Measurements from ENCODE around the gene ZBTB7C. TPM values are rescaled to one million over a fixed set of nuclear protein-coding genes. Genes with fewer than 3 reads are reported as not detected.

ZBTB7C gene
- total and polyA plus RNA-seq, 4 experiments from 2014 or later = 0.23 TPM; not detected in 3

GRCh38 chr18:48138660-48139430, 270.3 kb downstream of the ZBTB7C start:
- Mint-ChIP-seq H3K4me3 (no peak overlapping the region), H3K36me3 (no peaks in the 10 kb centered on the region), H3K4me1 (peaks cover 6 to 9% (median 7%) of the 10 kb centered on the region in 4 donors), H3K9me3 (no peaks in the 10 kb centered on the region), H3K27me3 (peaks cover 31 to 43% of the 10 kb centered on the region in 2 donors), H3K27ac (no peak overlapping the region)
- CTCF ChIA-PET (ENCODE audit: partially characterized antibody) = no interaction called here
- Histone ChIP-seq H3K27me3 (ENCODE audit: insufficient read depth, low read length) (peaks cover 8% of the 10 kb centered on the region), H3K4me3 (ENCODE audit: low read length in 2 of 2) (no peak overlapping the region), H3K36me3 (ENCODE audit: insufficient read depth, low read length) (no peaks in the 10 kb centered on the region), H3K27ac (ENCODE audit: low read depth, low read length) (no peak overlapping the region), H3K4me1 (ENCODE audit: insufficient read depth, low read length) (peaks cover 8% of the 10 kb centered on the region), H3K9me3 (ENCODE audit: control insufficient read depth in 1 of 2, low read length in 2 of 2) (no peaks in the 10 kb centered on the region)
- intact Hi-C loops (cut with micrococcal nuclease) = no loop called here
- no peak for DNase-seq
- POLR2A ChIA-PET (ENCODE audit: partially characterized antibody) = no interaction called here

DNA sequence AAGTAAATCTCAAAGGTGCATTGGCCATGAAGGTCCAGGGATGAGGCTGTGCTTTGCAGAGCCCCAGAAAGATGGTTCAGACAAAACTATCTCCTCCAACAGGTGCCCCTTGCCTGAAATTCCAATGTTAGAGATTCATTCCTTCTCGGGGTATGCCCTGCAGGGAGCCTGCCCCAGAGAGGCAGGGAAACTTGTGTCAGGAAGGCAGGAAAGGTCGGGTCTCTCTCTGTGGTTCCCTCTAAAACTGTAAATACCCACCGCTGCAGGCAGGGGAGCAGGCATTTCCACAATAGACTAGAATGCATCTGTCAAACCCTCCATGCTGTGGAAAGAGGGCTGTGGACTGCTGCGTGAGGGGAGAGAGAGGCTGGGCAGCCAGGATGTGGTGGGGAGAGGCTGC, 271.0 kb downstream of the ZBTB7C start:
- ChIA-PET CTCF (ENCODE audit: partially characterized antibody) (no interaction called here), POLR2A (ENCODE audit: partially characterized antibody) (no interaction called here)
- no peaks in the 10 kb centered on the region for H3K9me3 Mint-ChIP-seq
- H3K36me3 Mint-ChIP-seq = no peaks in the 10 kb centered on the region
- Histone ChIP-seq H3K36me3 (ENCODE audit: insufficient read depth, low read length) (no peaks in the 10 kb centered on the region), H3K4me1 (ENCODE audit: insufficient read depth, low read length) (peaks cover 8% of the 10 kb centered on the region), H3K27ac (ENCODE audit: low read depth, low read length) (no peak overlapping the region), H3K4me3 (ENCODE audit: low read length in 2 of 2) (no peak overlapping the region), H3K27me3 (ENCODE audit: insufficient read depth, low read length) (peaks cover 8% of the 10 kb centered on the region), H3K9me3 (ENCODE audit: control insufficient read depth in 1 of 2, low read length in 2 of 2) (no peaks in the 10 kb centered on the region)
- H3K27ac Mint-ChIP-seq = no peak overlapping the region
- no peak for DNase-seq
- peaks cover 6 to 9% (median 7%) of the 10 kb centered on the region in 4 donors for H3K4me1 Mint-ChIP-seq
- intact Hi-C loops (cut with micrococcal nuclease) = no loop called here
- peaks cover 31 to 43% of the 10 kb centered on the region in 2 donors for H3K27me3 Mint-ChIP-seq
- peak overlapping the region in 2 of 8 donors; percentile 46 to 81 for H3K4me3 Mint-ChIP-seq

- H3K4me1 Mint-ChIP-seq = peaks cover 6 to 9% (median 7%) of the 10 kb centered on the region in 4 donors
- no peak overlapping the region for H3K4me3 ChIP-seq (ENCODE audit: low read length in 2 of 2)
- H3K27ac Mint-ChIP-seq = no peak overlapping the region
- peak overlapping the region; percentile 36 to 81 (median 65) for H3K4me3 Mint-ChIP-seq
- POLR2A ChIA-PET (ENCODE audit: partially characterized antibody) = no interaction called here
- H3K27me3 ChIP-seq (ENCODE audit: insufficient read depth, low read length) = peaks cover 8% of the 10 kb centered on the region
- H3K36me3 ChIP-seq (ENCODE audit: insufficient read depth, low read length) = no peaks in the 10 kb centered on the region
- peaks cover 8% of the 10 kb centered on the region for H3K4me1 ChIP-seq (ENCODE audit: insufficient read depth, low read length)
- H3K9me3 ChIP-seq (ENCODE audit: control insufficient read depth in 1 of 2, low read length in 2 of 2) = no peaks in the 10 kb centered on the region
- intact Hi-C loops (cut with micrococcal nuclease) = no loop called here
- H3K27me3 Mint-ChIP-seq = peaks cover 31 to 40% of the 10 kb centered on the region in 2 donors
- no peaks in the 10 kb centered on the region for H3K36me3 Mint-ChIP-seq
- H3K27ac ChIP-seq (ENCODE audit: low read depth, low read length) = no peak overlapping the region
- no peaks in the 10 kb centered on the region for H3K9me3 Mint-ChIP-seq
- CTCF ChIA-PET (ENCODE audit: partially characterized antibody) = no interaction called here
- no peak for DNase-seq
These were observed 271.7 kb downstream of the ZBTB7C start for GRCh38 chr18:48137374-48138081.

DNA sequence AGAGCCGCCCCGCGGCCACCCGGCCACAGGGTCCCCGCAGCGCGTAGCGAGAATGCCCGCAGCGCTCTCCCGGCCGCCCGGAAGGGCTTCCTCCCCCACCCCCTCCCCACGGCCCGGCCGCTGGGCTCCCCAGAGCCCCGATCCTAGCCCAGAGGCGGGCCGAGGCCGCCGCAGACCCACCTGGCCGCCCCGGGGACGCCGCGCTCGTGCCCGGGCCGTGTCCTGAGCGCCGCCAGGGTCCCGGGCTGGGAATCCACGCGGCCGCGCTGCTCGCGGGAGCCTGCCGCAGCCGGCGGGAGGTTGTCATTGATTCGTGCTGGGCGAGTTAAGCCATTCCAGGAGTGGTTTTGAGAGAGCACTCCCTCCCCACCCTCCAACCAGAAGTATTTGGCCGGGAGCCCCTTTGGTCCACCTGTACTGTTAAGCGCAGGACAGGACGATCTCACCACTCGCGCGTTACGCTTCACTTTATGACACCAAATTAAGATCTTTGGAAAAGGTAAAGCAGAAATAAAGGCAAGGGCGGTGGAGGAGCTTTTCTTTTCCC, 272.3 kb downstream of the ZBTB7C start:
- Histone ChIP-seq H3K4me1 (ENCODE audit: insufficient read depth, low read length) (peaks cover 8% of the 10 kb centered on the region), H3K4me3 (ENCODE audit: low read length in 2 of 2) (no peak overlapping the region), H3K9me3 (ENCODE audit: control insufficient read depth in 1 of 2, low read length in 2 of 2) (no peaks in the 10 kb centered on the region), H3K27ac (ENCODE audit: low read depth, low read length) (no peak overlapping the region), H3K36me3 (ENCODE audit: insufficient read depth, low read length) (no peaks in the 10 kb centered on the region), H3K27me3 (ENCODE audit: insufficient read depth, low read length) (peaks cover 8% of the 10 kb centered on the region)
- H3K27ac Mint-ChIP-seq = no peak overlapping the region
- H3K4me3 Mint-ChIP-seq = peak overlapping the region; percentile 36 to 81 (median 65)
- H3K4me1 Mint-ChIP-seq = peaks cover 6 to 9% (median 7%) of the 10 kb centered on the region in 4 donors
- ChIA-PET CTCF (ENCODE audit: partially characterized antibody) (no interaction called here), POLR2A (ENCODE audit: partially characterized antibody) (no interaction called here)
- H3K27me3 Mint-ChIP-seq = peaks cover 31 to 41% of the 10 kb centered on the region in 2 donors
- no peak for DNase-seq
- intact Hi-C loops (cut with micrococcal nuclease) = no loop called here
- H3K9me3 Mint-ChIP-seq = no peaks in the 10 kb centered on the region
- no peaks in the 10 kb centered on the region for H3K36me3 Mint-ChIP-seq

DNA sequence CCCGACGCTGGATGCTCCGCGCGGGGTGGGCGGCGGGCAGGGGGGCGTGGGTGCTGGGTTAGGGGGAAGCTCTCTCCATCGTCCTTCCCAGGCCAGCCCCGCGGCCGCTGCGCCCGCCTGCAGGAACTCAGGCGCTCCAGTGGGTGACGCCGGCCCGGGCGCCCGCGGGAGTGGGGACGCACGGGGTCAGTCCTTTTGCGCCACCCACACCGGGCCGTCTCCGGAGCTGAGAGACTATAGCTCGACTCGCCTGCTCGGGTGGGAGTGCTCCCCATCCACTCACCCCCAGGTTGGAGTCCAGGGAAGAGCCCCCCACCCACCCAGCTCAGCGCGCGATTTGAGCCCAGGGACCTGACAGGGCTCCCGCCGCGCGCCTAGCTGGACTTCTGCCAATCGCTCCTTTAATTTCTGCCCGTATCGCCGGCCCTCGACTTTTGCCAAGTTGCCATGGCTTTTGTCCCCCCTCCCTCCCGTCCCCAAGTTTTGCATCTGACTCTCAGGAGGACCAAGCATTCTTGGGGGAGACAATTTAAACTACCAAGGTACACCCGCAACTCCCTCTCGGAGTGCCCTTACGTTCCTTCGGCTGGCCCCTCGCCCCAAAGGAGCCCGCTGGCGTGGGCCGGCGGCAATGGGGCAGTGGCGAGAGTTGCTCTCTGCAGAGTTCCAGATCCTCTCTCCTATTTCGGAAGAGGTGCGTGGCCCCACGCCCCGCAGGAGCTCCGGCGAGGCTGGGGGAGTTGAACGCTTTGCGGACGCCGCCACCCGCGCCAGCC, 272.9 kb downstream of the ZBTB7C start:
- Histone ChIP-seq H3K36me3 (ENCODE audit: insufficient read depth, low read length) (no peaks in the 10 kb centered on the region), H3K27me3 (ENCODE audit: insufficient read depth, low read length) (peaks cover 8% of the 10 kb centered on the region), H3K4me3 (ENCODE audit: low read length in 2 of 2) (no peak overlapping the region), H3K4me1 (ENCODE audit: insufficient read depth, low read length) (peaks cover 8% of the 10 kb centered on the region), H3K27ac (ENCODE audit: low read depth, low read length) (no peak overlapping the region), H3K9me3 (ENCODE audit: control insufficient read depth in 1 of 2, low read length in 2 of 2) (no peaks in the 10 kb centered on the region)
- Mint-ChIP-seq H3K4me3 (peak overlapping the region in 5 of 8 donors; percentile 19 to 62 (median 40)), H3K9me3 (no peaks in the 10 kb centered on the region), H3K36me3 (no peaks in the 10 kb centered on the region), H3K27ac (no peak overlapping the region), H3K27me3 (peaks cover 31 to 38% of the 10 kb centered on the region in 2 donors), H3K4me1 (peaks cover 6 to 9% (median 7%) of the 10 kb centered on the region in 4 donors)
- intact Hi-C loops (cut with micrococcal nuclease) = no loop called here
- ChIA-PET POLR2A (ENCODE audit: partially characterized antibody) (no interaction called here), CTCF (ENCODE audit: partially characterized antibody) (no interaction called here)
- DNase-seq = no peak

- Histone ChIP-seq H3K9me3 (ENCODE audit: control insufficient read depth in 1 of 2, low read length in 2 of 2) (no peaks in the 10 kb centered on the region), H3K36me3 (ENCODE audit: insufficient read depth, low read length) (no peaks in the 10 kb centered on the region), H3K27me3 (ENCODE audit: insufficient read depth, low read length) (peaks cover 8% of the 10 kb centered on the region), H3K4me1 (ENCODE audit: insufficient read depth, low read length) (peaks cover 8% of the 10 kb centered on the region), H3K4me3 (ENCODE audit: low read length in 2 of 2) (no peak overlapping the region), H3K27ac (ENCODE audit: low read depth, low read length) (no peak overlapping the region)
- no peak for DNase-seq
- Mint-ChIP-seq H3K36me3 (no peaks in the 10 kb centered on the region), H3K4me1 (peaks cover 6 to 9% (median 7%) of the 10 kb centered on the region in 4 donors), H3K9me3 (no peaks in the 10 kb centered on the region), H3K4me3 (peak overlapping the region in 4 of 8 donors; percentile 11 to 59 (median 44)), H3K27ac (no peak overlapping the region), H3K27me3 (peaks cover 31 to 34% of the 10 kb centered on the region in 2 donors)
- POLR2A ChIA-PET (ENCODE audit: partially characterized antibody) = no interaction called here
- CTCF ChIA-PET (ENCODE audit: partially characterized antibody) = no interaction called here
- intact Hi-C loops (cut with micrococcal nuclease) = no loop called here
These were observed 273.7 kb downstream of the ZBTB7C start for GRCh38 chr18:48135436-48135966.

All from CD4-positive, alpha-beta memory T cell (primary cell).